ENCODE measurements around the gene SV2B. TPM values are rescaled to one million over a fixed set of nuclear protein-coding genes. Genes with fewer than 3 reads are reported as not detected.

SV2B gene
- polyA plus RNA-seq, 2 donors, result 0.02 to 0.07 TPM

GRCh38 chr15:91231703-91232102 is 131.6 kb downstream of the SV2B start:
- Histone ChIP-seq H3K27me3 (ENCODE audit: control insufficient read depth in 1 of 2, insufficient read depth in 2 of 2, low read length in 2 of 2) (peaks cover 2% of the 10 kb centered on the region in 2 donors), H3K4me1 (ENCODE audit: control insufficient read depth in 2 of 2, insufficient read depth in 2 of 2, low read length in 1 of 2) (no peaks in the 10 kb centered on the region), H3K36me3 (ENCODE audit: control insufficient read depth in 2 of 2, insufficient read depth in 2 of 2, low read length in 1 of 2) (no peaks in the 10 kb centered on the region), H3K9me3 (ENCODE audit: control insufficient read depth in 2 of 2, insufficient read depth in 1 of 2, low read depth in 1 of 2, low read length in 1 of 2) (peaks cover 0 to 2% of the 10 kb centered on the region in 2 donors), H3K27ac (ENCODE audit: low read depth in 2 of 2, low read length in 1 of 2) (no peak overlapping the region), H3K4me3 (ENCODE audit: low read depth in 1 of 2, low read length in 2 of 2) (no peak overlapping the region)
- WGBS, 2 donors, result 56 to 69% methylated on average over 6 of the region's 6 CpGs

- no peak overlapping the region for H3K4me3 ChIP-seq (ENCODE audit: low read depth in 1 of 2, low read length in 2 of 2)
- H3K4me1 ChIP-seq (ENCODE audit: control insufficient read depth in 2 of 2, insufficient read depth in 2 of 2, low read length in 1 of 2), result no peaks in the 10 kb centered on the region
- H3K27me3 ChIP-seq (ENCODE audit: control insufficient read depth in 1 of 2, insufficient read depth in 2 of 2, low read length in 2 of 2), result peaks cover 0 to 2% of the 10 kb centered on the region in 2 donors
- WGBS, 2 donors, result 67 to 74% methylated on average over 2 of the region's 2 CpGs
- H3K9me3 ChIP-seq (ENCODE audit: control insufficient read depth in 2 of 2, insufficient read depth in 1 of 2, low read depth in 1 of 2, low read length in 1 of 2), result no peaks in the 10 kb centered on the region
- no peak overlapping the region for H3K27ac ChIP-seq (ENCODE audit: low read depth in 2 of 2, low read length in 1 of 2)
- H3K36me3 ChIP-seq (ENCODE audit: control insufficient read depth in 2 of 2, insufficient read depth in 2 of 2, low read length in 1 of 2), result no peaks in the 10 kb centered on the region
These were observed 134.7 kb downstream of the SV2B start for GRCh38 chr15:91234759-91235158.

GRCh38 chr15:91235376-91235775 is 135.3 kb downstream of the SV2B start:
- H3K9me3 ChIP-seq (ENCODE audit: control insufficient read depth in 2 of 2, insufficient read depth in 1 of 2, low read depth in 1 of 2, low read length in 1 of 2), result no peaks in the 10 kb centered on the region
- H3K4me3 ChIP-seq (ENCODE audit: low read depth in 1 of 2, low read length in 2 of 2), result no peak overlapping the region
- no peaks in the 10 kb centered on the region for H3K36me3 ChIP-seq (ENCODE audit: control insufficient read depth in 2 of 2, insufficient read depth in 2 of 2, low read length in 1 of 2)
- 66 to 72% methylated on average over 3 of the region's 3 CpGs for WGBS, 2 donors
- no peak overlapping the region for H3K27ac ChIP-seq (ENCODE audit: low read depth in 2 of 2, low read length in 1 of 2)
- H3K27me3 ChIP-seq (ENCODE audit: control insufficient read depth in 1 of 2, insufficient read depth in 2 of 2, low read length in 2 of 2), result peaks cover 0 to 2% of the 10 kb centered on the region in 2 donors
- H3K4me1 ChIP-seq (ENCODE audit: control insufficient read depth in 2 of 2, insufficient read depth in 2 of 2, low read length in 1 of 2), result no peaks in the 10 kb centered on the region

- Histone ChIP-seq H3K4me1 (ENCODE audit: control insufficient read depth in 2 of 2, insufficient read depth in 2 of 2, low read length in 1 of 2) (no peaks in the 10 kb centered on the region), H3K36me3 (ENCODE audit: control insufficient read depth in 2 of 2, insufficient read depth in 2 of 2, low read length in 1 of 2) (no peaks in the 10 kb centered on the region), H3K4me3 (ENCODE audit: low read depth in 1 of 2, low read length in 2 of 2) (no peak overlapping the region), H3K27me3 (ENCODE audit: control insufficient read depth in 1 of 2, insufficient read depth in 2 of 2, low read length in 2 of 2) (peaks cover 0 to 2% of the 10 kb centered on the region in 2 donors), H3K27ac (ENCODE audit: low read depth in 2 of 2, low read length in 1 of 2) (no peak overlapping the region), H3K9me3 (ENCODE audit: control insufficient read depth in 2 of 2, insufficient read depth in 1 of 2, low read depth in 1 of 2, low read length in 1 of 2) (no peaks in the 10 kb centered on the region)
- WGBS, 2 donors, result 72% methylated on average over 5 of the region's 5 CpGs
These were observed 137.4 kb downstream of the SV2B start for GRCh38 chr15:91237445-91237844.

GRCh38 chr15:91238644-91239425 is 138.8 kb downstream of the SV2B start:
- Histone ChIP-seq H3K4me1 (ENCODE audit: control insufficient read depth in 2 of 2, insufficient read depth in 2 of 2, low read length in 1 of 2) (no peaks in the 10 kb centered on the region), H3K36me3 (ENCODE audit: control insufficient read depth in 2 of 2, insufficient read depth in 2 of 2, low read length in 1 of 2) (no peaks in the 10 kb centered on the region), H3K27me3 (ENCODE audit: control insufficient read depth in 1 of 2, insufficient read depth in 2 of 2, low read length in 2 of 2) (peaks cover 0 to 2% of the 10 kb centered on the region in 2 donors), H3K4me3 (ENCODE audit: low read depth in 1 of 2, low read length in 2 of 2) (no peak overlapping the region), H3K27ac (ENCODE audit: low read depth in 2 of 2, low read length in 1 of 2) (no peak overlapping the region), H3K9me3 (ENCODE audit: control insufficient read depth in 2 of 2, insufficient read depth in 1 of 2, low read depth in 1 of 2, low read length in 1 of 2) (no peaks in the 10 kb centered on the region)
- 70 to 73% methylated on average over 10 of the region's 10 CpGs for WGBS, 2 donors

GRCh38 chr15:91243826-91244225 is 143.8 kb downstream of the SV2B start:
- no peaks in the 10 kb centered on the region for H3K4me1 ChIP-seq (ENCODE audit: control insufficient read depth in 2 of 2, insufficient read depth in 2 of 2, low read length in 1 of 2)
- no peaks in the 10 kb centered on the region for H3K36me3 ChIP-seq (ENCODE audit: control insufficient read depth in 2 of 2, insufficient read depth in 2 of 2, low read length in 1 of 2)
- H3K4me3 ChIP-seq (ENCODE audit: low read depth in 1 of 2, low read length in 2 of 2), result no peak overlapping the region
- H3K27me3 ChIP-seq (ENCODE audit: control insufficient read depth in 1 of 2, insufficient read depth in 2 of 2, low read length in 2 of 2), result no peaks in the 10 kb centered on the region
- 59 to 63% methylated on average over 2 of the region's 2 CpGs for WGBS, 2 donors
- no peak overlapping the region for H3K27ac ChIP-seq (ENCODE audit: low read depth in 2 of 2, low read length in 1 of 2)
- H3K9me3 ChIP-seq (ENCODE audit: control insufficient read depth in 2 of 2, insufficient read depth in 1 of 2, low read depth in 1 of 2, low read length in 1 of 2), result no peaks in the 10 kb centered on the region

- no peaks in the 10 kb centered on the region for H3K4me1 ChIP-seq (ENCODE audit: control insufficient read depth in 2 of 2, insufficient read depth in 2 of 2, low read length in 1 of 2)
- 73 to 87% methylated on average over 4 of the region's 4 CpGs for WGBS, 2 donors
- H3K36me3 ChIP-seq (ENCODE audit: control insufficient read depth in 2 of 2, insufficient read depth in 2 of 2, low read length in 1 of 2), result no peaks in the 10 kb centered on the region
- peaks cover 0 to 3% of the 10 kb centered on the region in 2 donors for H3K27me3 ChIP-seq (ENCODE audit: control insufficient read depth in 1 of 2, insufficient read depth in 2 of 2, low read length in 2 of 2)
- H3K9me3 ChIP-seq (ENCODE audit: control insufficient read depth in 2 of 2, insufficient read depth in 1 of 2, low read depth in 1 of 2, low read length in 1 of 2), result no peaks in the 10 kb centered on the region
- H3K4me3 ChIP-seq (ENCODE audit: low read depth in 1 of 2, low read length in 2 of 2), result no peak overlapping the region
- H3K27ac ChIP-seq (ENCODE audit: low read depth in 2 of 2, low read length in 1 of 2), result no peak overlapping the region
These were observed 144.9 kb downstream of the SV2B start for GRCh38 chr15:91244919-91245318.

- no peaks in the 10 kb centered on the region for H3K9me3 ChIP-seq (ENCODE audit: control insufficient read depth in 2 of 2, insufficient read depth in 1 of 2, low read depth in 1 of 2, low read length in 1 of 2)
- H3K4me1 ChIP-seq (ENCODE audit: control insufficient read depth in 2 of 2, insufficient read depth in 2 of 2, low read length in 1 of 2), result no peaks in the 10 kb centered on the region
- H3K4me3 ChIP-seq (ENCODE audit: low read depth in 1 of 2, low read length in 2 of 2), result no peak overlapping the region
- H3K27ac ChIP-seq (ENCODE audit: low read depth in 2 of 2, low read length in 1 of 2), result no peak overlapping the region
- H3K36me3 ChIP-seq (ENCODE audit: control insufficient read depth in 2 of 2, insufficient read depth in 2 of 2, low read length in 1 of 2), result no peaks in the 10 kb centered on the region
- peaks cover 0 to 3% of the 10 kb centered on the region in 2 donors for H3K27me3 ChIP-seq (ENCODE audit: control insufficient read depth in 1 of 2, insufficient read depth in 2 of 2, low read length in 2 of 2)
- 44 to 55% methylated on average over 2 of the region's 2 CpGs for WGBS, 2 donors
These were observed 146.9 kb downstream of the SV2B start for GRCh38 chr15:91246998-91247397.

GRCh38 chr15:91249591-91249990 is 149.5 kb downstream of the SV2B start:
- no peaks in the 10 kb centered on the region for H3K9me3 ChIP-seq (ENCODE audit: control insufficient read depth in 2 of 2, insufficient read depth in 1 of 2, low read depth in 1 of 2, low read length in 1 of 2)
- WGBS, 2 donors, result 76 to 78% methylated on average over 3 of the region's 3 CpGs

GRCh38 chr15:91252322-91252721 is 152.3 kb downstream of the SV2B start:
- WGBS, 2 donors, result 69 to 71% methylated on average over 7 of the region's 7 CpGs
- H3K9me3 ChIP-seq (ENCODE audit: control insufficient read depth in 2 of 2, insufficient read depth in 1 of 2, low read depth in 1 of 2, low read length in 1 of 2), result no peaks in the 10 kb centered on the region

More at GRCh38 chr15:91249591-91249990, 149.5 kb downstream of the SV2B start:
- H3K4me3 ChIP-seq (ENCODE audit: low read depth in 1 of 2, low read length in 2 of 2), result no peak overlapping the region
- H3K4me1 ChIP-seq (ENCODE audit: control insufficient read depth in 2 of 2, insufficient read depth in 2 of 2, low read length in 1 of 2), result no peaks in the 10 kb centered on the region
- H3K36me3 ChIP-seq (ENCODE audit: control insufficient read depth in 2 of 2, insufficient read depth in 2 of 2, low read length in 1 of 2), result no peaks in the 10 kb centered on the region
- H3K27ac ChIP-seq (ENCODE audit: low read depth in 2 of 2, low read length in 1 of 2), result no peak overlapping the region
- peaks cover 0 to 3% of the 10 kb centered on the region in 2 donors for H3K27me3 ChIP-seq (ENCODE audit: control insufficient read depth in 1 of 2, insufficient read depth in 2 of 2, low read length in 2 of 2)

More at GRCh38 chr15:91252322-91252721, 152.3 kb downstream of the SV2B start:
- Histone ChIP-seq H3K4me3 (ENCODE audit: low read depth in 1 of 2, low read length in 2 of 2) (no peak overlapping the region), H3K27me3 (ENCODE audit: control insufficient read depth in 1 of 2, insufficient read depth in 2 of 2, low read length in 2 of 2) (peaks cover 0 to 3% of the 10 kb centered on the region in 2 donors), H3K36me3 (ENCODE audit: control insufficient read depth in 2 of 2, insufficient read depth in 2 of 2, low read length in 1 of 2) (no peaks in the 10 kb centered on the region), H3K4me1 (ENCODE audit: control insufficient read depth in 2 of 2, insufficient read depth in 2 of 2, low read length in 1 of 2) (no peaks in the 10 kb centered on the region), H3K27ac (ENCODE audit: low read depth in 2 of 2, low read length in 1 of 2) (no peak overlapping the region)
